OCI-LY1 (cell line): ENCODE measurements around the gene FAM76B.
"Not testable (repeated sequence)": the region's sequence is repeated elsewhere in the genome, so short reads cannot be mapped to it uniquely, and the experiment has no call there.

Experiments
- H2AFZ ChIP-seq: fragments of 200-600 bp; sonication (generic), shearing (Covaris generic); 2 replicates; pipeline ENCODE4 v1.6.0; 2014; ENCODE audit warnings: antibody characterized with exemption, mild to moderate bottlenecking, low read length
- H3F3A ChIP-seq: fragments of 200-600 bp; sonication (generic), shearing (Covaris generic); 2 replicates; pipeline ENCODE4 v1.6.0; 2014; ENCODE audit warnings: mild to moderate bottlenecking, antibody characterized with exemption, low read length, moderate library complexity; ENCODE audit not compliant: insufficient read depth
- H3K27ac ChIP-seq: fragments of 200-600 bp; sonication (generic); 2 replicates; pipeline ENCODE4 v1.5.1; 2014; ENCODE audit warnings: low read length, mixed run types, mild to moderate bottlenecking, low read depth; ENCODE audit not compliant: poor library complexity, severe bottlenecking
- H3K27me3 ChIP-seq: fragments of 200-600 bp; sonication (generic); 2 replicates; pipeline ENCODE4 v1.6.0; 2014; ENCODE audit warnings: antibody characterized with exemption, mild to moderate bottlenecking, low read length, moderate library complexity; ENCODE audit not compliant: insufficient read depth
- H3K36me3 ChIP-seq: fragments of 200-600 bp; sonication (generic); 2 replicates; pipeline ENCODE4 v1.6.1; 2014; ENCODE audit warnings: mild to moderate bottlenecking, antibody characterized with exemption, low read length, moderate library complexity, mixed read lengths; ENCODE audit not compliant: insufficient read depth
- H3K4me1 ChIP-seq: fragments of 200-600 bp; sonication (generic); 2 replicates; pipeline ENCODE4 v1.5.1; 2014; ENCODE audit warnings: mild to moderate bottlenecking, low read length, moderate library complexity; ENCODE audit not compliant: insufficient read depth, severe bottlenecking
- H3K4me2 ChIP-seq: fragments of 200-600 bp; sonication (generic), shearing (Covaris generic); 2 replicates; pipeline ENCODE4 v1.6.1; 2014; ENCODE audit warnings: low read length
- H3K4me3 ChIP-seq: fragments of 200-600 bp; sonication (generic); 2 replicates; pipeline ENCODE4 v1.5.1; 2014; ENCODE audit warnings: low read length, low read depth, mild to moderate bottlenecking, mixed read lengths; ENCODE audit not compliant: poor library complexity, severe bottlenecking
- H3K79me2 ChIP-seq: fragments of 200-600 bp; shearing (Covaris generic); 2 replicates; pipeline ENCODE4 v1.6.1; 2016; ENCODE audit warnings: mixed run types, low read length, mixed read lengths; ENCODE audit not compliant: insufficient read depth
- H3K9ac ChIP-seq: fragments of 200-600 bp; sonication (generic), shearing (Covaris generic); 2 replicates; pipeline ENCODE4 v1.6.1; 2014; ENCODE audit warnings: mild to moderate bottlenecking, low read length, mixed read lengths
- H3K9me2 ChIP-seq: fragments of 200-600 bp; sonication (generic), shearing (Covaris generic); 2 replicates; pipeline ENCODE4 v1.6.1; 2014; ENCODE audit warnings: low read depth, mild to moderate bottlenecking, low read length, mixed read lengths
- H3K9me3 ChIP-seq: fragments of 200-600 bp; shearing (Covaris generic); 2 replicates; pipeline ENCODE4 v1.6.1; 2014; ENCODE audit warnings: low read length, mixed read lengths
- H4K20me1 ChIP-seq: fragments of 200-600 bp; sonication (generic), shearing (Covaris generic); 2 replicates; pipeline ENCODE4 v1.6.0; 2016; ENCODE audit warnings: mild to moderate bottlenecking, low read length; ENCODE audit not compliant: insufficient read depth
- EZH2 ChIP-seq: fragments of 200-600 bp; sonication (generic), shearing (Covaris generic); IDR thresholded peaks from 2 replicates; pipeline ENCODE4 v1.8.0; 2017; ENCODE audit warnings: borderline replicate concordance, mixed run types, mild to moderate bottlenecking, antibody characterized with exemption, low read length, moderate library complexity, mixed read lengths
- TF ChIP-seq, protein P1 (sequence below): fragments of 200-600 bp; sonication (generic), shearing (Covaris generic); IDR thresholded peaks from 2 replicates; pipeline ENCODE4 v1.5.1; 2017; ENCODE audit warnings: mild to moderate bottlenecking, antibody characterized with exemption, low read length, moderate library complexity, mixed read lengths

The FAM76B gene

DNA sequence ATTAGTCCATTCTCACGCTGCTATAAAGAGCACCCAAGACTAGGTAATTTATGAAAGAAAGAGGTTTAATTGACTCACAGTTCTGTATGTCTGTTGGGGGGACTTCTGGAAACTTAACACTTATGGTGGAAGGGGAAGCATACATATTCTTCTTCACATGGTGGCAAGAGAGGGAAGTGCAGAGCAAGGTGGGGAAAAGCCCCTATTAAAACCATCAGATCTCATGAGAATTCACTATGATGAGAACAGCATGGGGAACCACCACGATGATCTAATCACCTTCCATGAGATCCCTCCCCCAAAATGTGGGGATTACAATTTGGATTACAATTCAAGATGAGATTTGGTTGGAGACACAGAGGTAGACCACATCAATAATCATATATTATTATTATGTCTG is 26.5 kb upstream of the FAM76B start:
- TF ChIP-seq, protein P1, sequence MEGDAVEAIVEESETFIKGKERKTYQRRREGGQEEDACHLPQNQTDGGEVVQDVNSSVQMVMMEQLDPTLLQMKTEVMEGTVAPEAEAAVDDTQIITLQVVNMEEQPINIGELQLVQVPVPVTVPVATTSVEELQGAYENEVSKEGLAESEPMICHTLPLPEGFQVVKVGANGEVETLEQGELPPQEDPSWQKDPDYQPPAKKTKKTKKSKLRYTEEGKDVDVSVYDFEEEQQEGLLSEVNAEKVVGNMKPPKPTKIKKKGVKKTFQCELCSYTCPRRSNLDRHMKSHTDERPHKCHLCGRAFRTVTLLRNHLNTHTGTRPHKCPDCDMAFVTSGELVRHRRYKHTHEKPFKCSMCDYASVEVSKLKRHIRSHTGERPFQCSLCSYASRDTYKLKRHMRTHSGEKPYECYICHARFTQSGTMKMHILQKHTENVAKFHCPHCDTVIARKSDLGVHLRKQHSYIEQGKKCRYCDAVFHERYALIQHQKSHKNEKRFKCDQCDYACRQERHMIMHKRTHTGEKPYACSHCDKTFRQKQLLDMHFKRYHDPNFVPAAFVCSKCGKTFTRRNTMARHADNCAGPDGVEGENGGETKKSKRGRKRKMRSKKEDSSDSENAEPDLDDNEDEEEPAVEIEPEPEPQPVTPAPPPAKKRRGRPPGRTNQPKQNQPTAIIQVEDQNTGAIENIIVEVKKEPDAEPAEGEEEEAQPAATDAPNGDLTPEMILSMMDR, result no peak
- TF ChIP-seq EZH2, result no peak
- Histone ChIP-seq H3K27me3 (no peaks in the 10 kb centered on the region), H2AFZ (no peak overlapping the region), H4K20me1 (no peaks in the 10 kb centered on the region), H3K9ac (no peak overlapping the region), H3F3A (0 out of 2 replicates have a peak, but pooled peaks cover 4% of the 10 kb centered on the region), H3K79me2 (no peaks in the 10 kb centered on the region), H3K4me2 (no peak overlapping the region), H3K27ac (no peak overlapping the region), H3K9me3 (no peaks in the 10 kb centered on the region), H3K9me2 (no peaks in the 10 kb centered on the region), H3K36me3 (peaks cover 36% of the 10 kb centered on the region; the same call in 1 of the 2 replicates), H3K4me1 (no peaks in the 10 kb centered on the region), H3K4me3 (no peak overlapping the region)

DNA sequence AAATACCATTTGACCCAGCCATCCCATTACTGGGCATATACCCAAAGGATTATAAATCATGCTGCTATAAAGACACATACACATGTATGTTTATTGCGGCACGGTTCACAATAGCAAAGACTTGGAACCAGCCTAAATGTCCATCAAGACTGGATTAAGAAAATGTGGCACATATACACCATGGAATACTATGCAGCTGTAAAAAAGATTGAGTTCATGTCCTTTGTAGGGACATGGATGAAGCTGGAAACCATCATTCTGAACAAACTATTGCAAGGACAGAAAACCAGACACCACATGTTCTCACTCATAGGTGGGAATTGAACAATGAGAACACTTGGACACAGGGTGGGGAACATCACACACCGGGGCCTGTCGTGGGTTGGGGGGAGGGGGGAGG is 21.5 kb upstream of the FAM76B start:
- peaks cover 29% of the 10 kb centered on the region for H3K36me3 ChIP-seq
- H3K27ac ChIP-seq, H3K79me2 ChIP-seq, H3K9me3 ChIP-seq, H3F3A ChIP-seq, H2AFZ ChIP-seq, H3K4me3 ChIP-seq, H4K20me1 ChIP-seq, H3K4me1 ChIP-seq, H3K9me2 ChIP-seq, H3K9ac ChIP-seq, H3K4me2 ChIP-seq, H3K27me3 ChIP-seq: not testable (repeated sequence)

DNA sequence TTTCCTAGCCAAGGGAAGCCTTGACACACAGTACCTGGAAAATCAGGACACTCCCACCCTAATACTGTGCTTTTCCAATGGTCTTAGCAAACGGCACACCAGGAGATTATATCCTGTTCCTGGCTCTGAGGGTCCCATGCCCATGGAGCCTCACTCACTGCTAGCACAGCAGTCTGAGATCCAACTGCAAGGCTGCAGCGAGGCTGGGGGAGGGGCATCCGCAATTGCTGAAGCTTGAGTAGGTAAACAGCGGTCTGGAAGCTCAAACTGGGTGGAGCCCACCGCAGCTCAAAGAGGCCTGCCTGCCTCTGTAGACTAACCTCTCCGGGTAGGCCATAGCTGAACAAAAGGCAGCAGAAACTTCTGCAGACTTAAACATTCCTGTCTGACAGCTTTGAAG is 16.9 kb upstream of the FAM76B start:
- H3F3A ChIP-seq, H3K79me2 ChIP-seq, H3K27ac ChIP-seq, H2AFZ ChIP-seq, H3K4me3 ChIP-seq, H3K9me2 ChIP-seq, H3K4me2 ChIP-seq, H3K9ac ChIP-seq, H3K4me1 ChIP-seq, H3K27me3 ChIP-seq, H4K20me1 ChIP-seq, H3K9me3 ChIP-seq: not testable (repeated sequence)
- peaks cover 45% of the 10 kb centered on the region for H3K36me3 ChIP-seq

DNA sequence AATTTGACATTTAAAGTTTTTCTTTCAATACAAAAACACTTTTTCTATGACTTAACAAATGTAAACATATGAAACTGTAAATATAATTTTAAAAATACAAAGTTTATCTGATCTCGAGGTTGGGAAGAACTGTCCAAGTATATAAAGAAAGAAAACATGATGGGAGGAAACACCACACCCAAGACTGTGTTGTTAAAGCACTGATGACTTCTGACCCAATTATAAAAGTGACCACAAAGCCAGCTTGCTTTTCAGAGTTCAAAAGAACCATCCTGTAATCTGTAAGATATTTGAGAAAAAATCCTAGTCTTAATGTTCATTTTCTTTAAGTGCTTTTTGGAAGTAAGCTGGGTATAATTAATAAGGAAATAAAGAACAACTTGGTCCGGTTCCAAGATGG is 16.3 kb upstream of the FAM76B start:
- Histone ChIP-seq H3K4me2 (no peak overlapping the region), H3K9me3 (no peaks in the 10 kb centered on the region), H3K27ac (no peak overlapping the region), H3K27me3 (no peaks in the 10 kb centered on the region), H3F3A (no peaks in the 10 kb centered on the region), H3K4me1 (no peaks in the 10 kb centered on the region), H4K20me1 (no peaks in the 10 kb centered on the region), H3K4me3 (no peak overlapping the region), H3K79me2 (no peaks in the 10 kb centered on the region), H3K36me3 (peaks cover 51% of the 10 kb centered on the region), H3K9me2 (no peaks in the 10 kb centered on the region), H3K9ac (no peak overlapping the region), H2AFZ (no peak overlapping the region)
- TF ChIP-seq, protein P1, result no peak
- TF ChIP-seq EZH2, result no peak
